Bronchial epithelial cell (primary cell): ENCODE data around the gene SLC12A3. TPM values are rescaled to one million over a fixed set of nuclear protein-coding genes. Genes with fewer than 3 reads are reported as not detected.
A peak's percentile ranks its signal among the peaks of the same experiment; 100 is the strongest.
"Not testable (repeated sequence)": the region's sequence is repeated elsewhere in the genome, so short reads cannot be mapped to it uniquely, and the experiment has no call there.

Source experiments
- DNase-seq: peaks from one replicate; pipeline ENCODE4 v3.0.0-alpha.2; 2010; ENCODE audit warnings: low read depth
- FAIRE-seq: peaks from 2 replicates; lab custom pipeline; 2011; peaks lifted over from hg19 to GRCh38; lab: Jason Lieb, UNC
- H3K27me3 ChIP-seq: 2 replicates; pipeline ENCODE4 v1.5.1; 2011; ENCODE audit warnings: low read length; ENCODE audit not compliant: control insufficient read depth, insufficient read depth
- H3K36me3 ChIP-seq: 2 replicates; pipeline ENCODE4 v1.5.1; 2011; ENCODE audit warnings: low read length; ENCODE audit not compliant: control insufficient read depth, insufficient read depth
- H3K4me3 ChIP-seq: 2 replicates; pipeline ENCODE4 v1.5.1; 2011; ENCODE audit warnings: mild to moderate bottlenecking, low read depth, low read length, control low read depth
- CTCF ChIP-seq: IDR thresholded peaks from 2 replicates; pipeline ENCODE4 v1.5.1; 2011; ENCODE audit warnings: mild to moderate bottlenecking, moderate library complexity, low read length, control low read depth, inconsistent platforms; ENCODE audit not compliant: insufficient read depth, severe bottlenecking
- total RNA-seq: library from RNA; depleted of rRNA; stranded (reverse); fragments of >200 nt; gene quantifications from 2 replicates; pipeline ENCODE4 v1.2.1, GENCODE V29; 2014

The SLC12A3 gene
- total RNA-seq, 1 donor from 2014 or later: not detected

GRCh38 chr16:56931892-56932720, 67.1 kb downstream of the SLC12A3 start, which contains the start of gene HERPUD1:
TSS of gene HERPUD1 (plus strand) at chr16:56932142. CDS start at chr16:56932245, 103 bp downstream.
- peaks cover 14% of the 10 kb centered on the region for H3K36me3 ChIP-seq
- peak within 1 kb of the TSS; percentile 98 for H3K4me3 ChIP-seq
- peak; percentile 90 for DNase-seq
- no peaks in the 10 kb centered on the region for H3K27me3 ChIP-seq
- no peak for FAIRE-seq
- TF ChIP-seq CTCF: no peak

GRCh38 chr16:56932721-56933619, 68.0 kb downstream of the SLC12A3 start:
- H3K36me3 ChIP-seq: peaks cover 14% of the 10 kb centered on the region
- no peaks in the 10 kb centered on the region for H3K27me3 ChIP-seq
- FAIRE-seq (no peak), DNase-seq (peak; percentile 73)
- peak overlapping the region; percentile 98 for H3K4me3 ChIP-seq
- TF ChIP-seq CTCF: no peak

GRCh38 chr16:56933828-56934598, 69.0 kb downstream of the SLC12A3 start:
- Histone ChIP-seq H3K27me3 (no peaks in the 10 kb centered on the region), H3K36me3 (peaks cover 19% of the 10 kb centered on the region), H3K4me3 (peak overlapping the region; percentile 98)
- FAIRE-seq: no peak
- no peak for DNase-seq
- no peak for TF ChIP-seq CTCF

- FAIRE-seq, H3K27me3 ChIP-seq, DNase-seq: not testable (repeated sequence)
- Histone ChIP-seq H3K4me3 (peak overlapping the region; percentile 98), H3K36me3 (peaks cover 21% of the 10 kb centered on the region)
These were observed 69.7 kb downstream of the SLC12A3 start for GRCh38 chr16:56934599-56935145.

GRCh38 chr16:56935201-56935600, 70.2 kb downstream of the SLC12A3 start:
- no peaks in the 10 kb centered on the region for H3K27me3 ChIP-seq
- FAIRE-seq: no peak
- H3K4me3 ChIP-seq: no peak overlapping the region
- TF ChIP-seq CTCF: no peak
- peaks cover 25% of the 10 kb centered on the region for H3K36me3 ChIP-seq
- no peak for DNase-seq
